ENCODE results near the gene LSM7. TPM values are rescaled to one million over a fixed set of nuclear protein-coding genes. Genes with fewer than 3 reads are reported as not detected.
"Not testable (repeated sequence)": the region's sequence is repeated elsewhere in the genome, so short reads cannot be mapped to it uniquely, and the experiment has no call there.

Gene LSM7
- total RNA-seq, 1 experiment from 2014 or later, result 238 TPM

DNA sequence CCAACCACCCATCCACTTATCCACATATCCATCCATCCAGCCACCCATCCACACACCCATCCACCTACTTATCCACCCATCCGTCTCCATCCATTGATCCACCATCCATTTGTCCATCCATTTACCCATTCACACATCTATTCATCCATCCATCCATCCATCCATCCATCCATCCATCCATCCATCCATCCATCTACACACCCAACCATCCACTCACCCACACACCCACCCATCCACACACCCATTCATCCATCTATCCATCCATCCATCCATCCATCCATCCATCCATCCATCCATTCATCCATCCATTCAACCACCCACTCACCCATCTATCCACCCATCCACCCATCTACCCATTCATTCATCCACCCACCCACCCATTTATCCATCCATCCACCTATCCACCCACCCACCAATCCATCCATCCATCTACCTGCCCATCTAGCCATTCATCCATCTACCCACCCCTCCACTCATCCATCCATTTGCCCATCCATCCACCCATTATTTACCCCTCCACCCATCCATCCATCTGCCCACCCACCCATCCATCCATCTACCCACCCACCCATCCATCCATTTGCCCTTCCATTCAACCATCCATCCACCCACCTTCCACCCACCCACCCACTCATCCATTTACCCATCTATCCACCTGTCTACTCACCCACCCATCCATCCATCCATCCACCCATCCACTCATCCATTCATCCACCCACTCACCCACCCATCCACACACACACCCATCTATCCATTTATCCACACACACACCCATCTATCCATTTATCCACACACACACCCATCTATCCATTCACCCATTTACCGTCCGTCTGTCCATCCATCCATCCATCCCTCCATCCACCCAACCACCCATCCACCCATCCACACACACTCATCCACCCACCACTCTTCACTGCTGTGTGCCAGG, 29.2 kb upstream of the LSM7 start:
- in situ Hi-C loops (cut with HindIII; ENCODE audit: low pct_unique_long_range_greater_than_20kb, low sequenced_read_pairs), result no loop called here
- DNase-seq (ENCODE audit: low read depth), result no peak

DNA sequence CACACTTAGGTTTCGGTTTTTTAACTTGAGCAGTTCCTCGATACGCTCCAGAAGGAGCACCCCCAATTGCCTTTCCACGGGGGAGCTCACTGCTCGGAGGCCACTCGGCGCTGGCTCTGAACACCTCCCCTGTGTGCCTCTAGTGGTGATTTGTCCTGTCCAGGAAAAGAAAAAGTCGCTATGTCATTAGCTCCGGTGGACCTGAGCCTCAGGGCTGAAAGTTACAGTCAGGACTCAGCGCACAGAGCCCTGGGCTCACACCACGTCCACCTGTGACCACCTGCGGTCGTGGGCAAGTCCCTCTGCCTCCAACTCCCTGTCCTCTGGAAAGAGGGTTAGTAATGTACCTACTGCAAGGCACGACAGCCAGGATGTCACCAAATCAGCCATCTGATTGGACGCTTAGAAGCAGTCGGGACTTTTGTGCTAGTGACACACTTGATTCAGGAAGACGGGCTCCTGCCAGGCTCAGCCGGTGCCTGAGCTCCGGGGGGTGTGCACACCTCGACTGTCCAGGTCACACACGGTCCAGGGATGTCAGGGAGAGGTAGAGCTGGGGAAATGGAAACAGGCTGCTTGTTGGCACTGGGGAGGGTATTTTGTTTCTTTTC, 27.8 kb upstream of the LSM7 start:
- DNase-seq (ENCODE audit: low read depth), result no peak
- in situ Hi-C loops (cut with HindIII; ENCODE audit: low pct_unique_long_range_greater_than_20kb, low sequenced_read_pairs), result no loop called here

DNA sequence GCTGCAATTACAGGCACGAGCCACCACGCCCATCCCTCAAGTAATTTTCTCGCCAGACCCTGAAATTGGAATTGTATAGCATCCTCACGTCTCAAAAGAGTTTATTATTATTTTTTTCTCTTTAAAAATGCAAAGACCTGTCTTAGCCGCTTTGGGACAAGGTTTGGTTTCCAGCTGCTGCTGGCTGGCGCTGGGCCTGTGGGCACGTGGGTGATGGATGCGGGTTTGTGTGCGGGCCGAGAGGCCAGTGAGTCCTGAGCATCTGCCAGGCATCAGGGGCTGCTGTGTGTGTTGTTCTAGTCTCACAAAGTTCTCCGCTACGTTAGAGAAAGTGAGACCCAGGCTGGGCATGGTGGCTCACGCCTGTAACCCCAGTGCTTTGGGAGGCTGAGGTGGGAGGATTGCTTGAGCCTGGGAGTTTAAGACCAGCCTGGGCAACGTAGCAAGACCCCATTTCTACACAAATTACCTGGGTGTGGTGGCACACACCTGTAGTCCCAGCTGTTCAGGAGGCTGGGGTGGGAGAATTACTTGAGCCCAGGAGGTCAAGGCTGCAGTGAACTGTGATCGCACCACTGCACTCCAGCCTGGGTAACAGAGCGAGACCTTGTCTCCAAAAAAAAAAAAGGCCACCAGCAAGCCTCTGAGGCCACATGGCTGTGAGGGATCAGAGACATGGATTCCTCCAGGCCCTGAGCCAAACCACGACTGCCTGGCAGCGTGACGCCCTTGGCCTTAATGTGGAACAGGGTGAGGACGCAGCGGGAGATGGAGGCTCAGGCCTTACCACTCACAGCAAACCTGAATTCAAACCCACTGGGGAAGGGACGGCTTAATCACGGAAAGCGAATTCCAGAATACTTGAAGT, 27.0 kb upstream of the LSM7 start:
- peak; percentile 6 for DNase-seq (ENCODE audit: low read depth)
- in situ Hi-C loops (cut with HindIII; ENCODE audit: low pct_unique_long_range_greater_than_20kb, low sequenced_read_pairs), result no loop called here

GRCh38 chr19:2354670-2355069, 26.3 kb upstream of the LSM7 start:
- DNase-seq (ENCODE audit: low read depth), result no peak
- in situ Hi-C loops (cut with HindIII; ENCODE audit: low pct_unique_long_range_greater_than_20kb, low sequenced_read_pairs), result no loop called here

DNA sequence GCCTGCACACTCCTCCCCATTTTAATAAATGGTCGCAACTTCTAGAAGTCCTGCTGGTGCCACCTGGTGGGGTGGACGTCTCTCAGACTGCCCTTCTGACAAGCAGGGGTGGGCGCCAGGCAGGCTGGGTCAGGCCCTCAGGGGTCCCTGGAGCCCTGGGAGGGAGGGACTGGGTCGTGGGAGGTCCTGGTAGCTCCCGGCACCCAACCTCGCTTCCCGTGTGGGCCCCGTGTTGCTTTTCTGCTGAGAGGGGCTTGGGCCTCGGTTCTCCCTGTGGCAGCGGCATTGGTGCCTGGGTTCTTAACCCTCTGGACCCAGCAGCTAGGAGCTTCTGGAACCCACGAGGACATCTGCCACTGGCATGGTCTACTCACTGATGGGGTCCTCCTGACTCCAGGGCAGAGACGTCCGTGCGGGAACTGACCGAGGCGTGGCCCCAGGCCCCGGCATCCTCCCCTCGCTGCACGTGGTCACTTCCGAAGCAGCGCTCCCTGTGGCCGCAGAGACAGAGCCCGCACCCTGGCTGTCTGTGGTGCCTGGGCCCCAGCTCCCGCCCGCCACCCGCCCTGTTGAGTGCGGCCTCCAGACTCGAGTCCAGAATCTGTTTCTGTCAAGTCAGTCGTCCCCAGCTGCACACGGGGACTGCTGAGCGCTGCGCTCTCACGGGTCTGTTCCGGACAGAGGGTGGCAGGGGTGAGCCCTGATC, 25.7 kb upstream of the LSM7 start:
- DNase-seq (ENCODE audit: low read depth), result no peak
- in situ Hi-C loops (cut with HindIII; ENCODE audit: low pct_unique_long_range_greater_than_20kb, low sequenced_read_pairs), result no loop called here

DNA sequence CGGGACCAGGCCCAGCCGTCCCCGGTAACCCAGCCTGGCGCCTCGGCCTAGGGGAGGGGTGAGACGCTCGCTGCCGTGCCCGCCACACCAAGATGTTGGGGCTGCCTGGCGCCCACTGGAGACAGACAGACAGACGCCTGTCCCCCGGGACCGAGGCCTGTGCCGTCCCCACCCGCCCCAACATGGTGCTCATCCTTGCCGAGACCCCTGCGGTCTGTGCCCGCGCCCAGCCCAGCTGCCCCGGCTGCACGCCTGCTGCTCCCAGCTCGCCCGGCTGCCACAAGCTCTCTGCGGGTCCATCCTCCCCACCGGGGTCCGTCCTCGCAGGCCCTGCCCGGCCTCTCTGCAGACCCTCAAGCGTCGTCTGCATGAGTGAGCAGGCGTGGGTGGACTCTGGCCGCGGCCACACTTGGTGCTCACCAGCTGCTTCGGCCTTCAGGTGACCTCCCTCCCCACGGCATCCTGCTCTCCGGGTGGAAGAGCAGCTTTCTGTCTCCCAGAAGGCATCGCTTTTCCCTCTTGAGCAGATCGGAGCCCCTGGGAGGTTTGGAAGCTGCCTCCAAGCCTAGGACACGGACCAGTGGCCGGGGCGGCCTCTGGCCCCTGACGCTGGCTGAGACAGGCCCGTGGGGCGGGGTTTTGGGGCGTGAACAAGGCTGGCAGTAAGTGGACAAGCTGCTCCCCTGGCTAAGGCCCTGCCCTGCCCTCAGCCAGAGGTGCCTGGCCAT, 24.9 kb upstream of the LSM7 start:
- in situ Hi-C loops (cut with HindIII; ENCODE audit: low pct_unique_long_range_greater_than_20kb, low sequenced_read_pairs), result no loop called here

GRCh38 chr19:2352121-2352520, 23.7 kb upstream of the LSM7 start:
- no peak for DNase-seq (ENCODE audit: low read depth)
- in situ Hi-C loops (cut with HindIII; ENCODE audit: low pct_unique_long_range_greater_than_20kb, low sequenced_read_pairs), result no loop called here

More for the DNA sequence above, 24.9 kb upstream of the LSM7 start:
- DNase-seq (ENCODE audit: low read depth), result no peak

DNA sequence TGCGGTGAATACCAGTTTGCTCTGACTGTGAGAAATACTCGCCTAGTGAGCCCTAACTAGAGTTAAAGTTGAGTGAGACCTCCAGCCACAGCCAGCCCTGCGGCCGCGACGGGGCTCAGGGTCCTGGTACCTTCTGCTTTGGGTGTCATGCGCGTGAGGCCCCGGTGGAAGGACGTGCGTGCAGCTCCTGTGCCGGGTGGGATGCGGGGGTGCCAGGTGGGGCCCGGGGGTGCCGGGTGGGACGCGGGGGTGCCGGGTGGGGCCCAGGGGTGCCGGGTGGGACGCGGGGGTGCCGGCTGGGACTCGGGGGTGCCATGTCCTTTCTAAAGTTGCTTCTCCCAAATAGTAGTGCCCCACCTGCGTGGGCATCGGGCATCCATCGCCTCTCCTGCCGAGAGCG, 23.2 kb upstream of the LSM7 start:
- in situ Hi-C loops (cut with HindIII; ENCODE audit: low pct_unique_long_range_greater_than_20kb, low sequenced_read_pairs), result no loop called here
- no peak for DNase-seq (ENCODE audit: low read depth)

DNA sequence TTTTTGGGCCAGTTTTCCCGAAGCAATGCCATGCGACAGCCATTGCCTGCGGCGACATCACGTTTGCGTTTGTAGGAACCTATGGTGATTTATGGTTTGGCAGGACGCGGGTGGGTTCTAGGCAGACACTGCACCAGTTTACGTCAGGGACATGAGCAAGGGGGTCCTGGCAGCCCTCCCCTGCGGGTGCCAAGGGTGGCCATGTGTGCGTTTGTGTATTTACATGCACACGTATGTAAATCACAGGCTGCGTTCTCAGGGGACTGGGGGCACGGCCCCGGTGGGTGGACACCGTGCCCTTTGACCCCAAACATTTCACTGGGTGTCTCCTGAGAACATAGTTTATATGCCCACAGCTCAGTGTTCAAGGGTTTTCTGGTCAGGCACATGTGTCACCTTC, 22.3 kb upstream of the LSM7 start:
- in situ Hi-C loops (cut with HindIII; ENCODE audit: low pct_unique_long_range_greater_than_20kb, low sequenced_read_pairs), result no loop called here

DNA sequence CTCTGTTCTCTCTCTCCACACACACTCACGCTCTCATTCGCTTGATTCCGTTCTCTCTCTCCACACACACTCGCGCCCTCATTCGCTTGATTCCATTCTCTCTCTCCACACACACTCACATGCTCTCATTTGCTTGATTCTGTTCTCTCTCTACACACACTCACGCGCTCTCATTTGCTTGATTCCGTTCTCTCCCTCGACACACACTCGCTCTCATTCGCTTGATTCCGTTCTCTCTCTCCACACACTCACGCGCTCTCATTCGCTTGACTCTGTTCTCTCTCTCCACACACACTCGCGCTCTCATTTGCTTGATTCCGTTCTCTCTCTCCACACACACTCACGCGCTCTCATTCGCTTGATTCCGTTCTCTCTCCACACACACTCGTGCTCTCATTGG, 21.4 kb upstream of the LSM7 start:
- DNase-seq (ENCODE audit: low read depth); in situ Hi-C loops (cut with HindIII; ENCODE audit: low pct_unique_long_range_greater_than_20kb, low sequenced_read_pairs): not testable (repeated sequence)

More for the DNA sequence above, 22.3 kb upstream of the LSM7 start:
- DNase-seq (ENCODE audit: low read depth), result no peak

GRCh38 chr19:2345794-2346663, 17.6 kb upstream of the LSM7 start:
- in situ Hi-C loops (cut with HindIII; ENCODE audit: low pct_unique_long_range_greater_than_20kb, low sequenced_read_pairs), result no loop called here
- no peak for DNase-seq (ENCODE audit: low read depth)

DNA sequence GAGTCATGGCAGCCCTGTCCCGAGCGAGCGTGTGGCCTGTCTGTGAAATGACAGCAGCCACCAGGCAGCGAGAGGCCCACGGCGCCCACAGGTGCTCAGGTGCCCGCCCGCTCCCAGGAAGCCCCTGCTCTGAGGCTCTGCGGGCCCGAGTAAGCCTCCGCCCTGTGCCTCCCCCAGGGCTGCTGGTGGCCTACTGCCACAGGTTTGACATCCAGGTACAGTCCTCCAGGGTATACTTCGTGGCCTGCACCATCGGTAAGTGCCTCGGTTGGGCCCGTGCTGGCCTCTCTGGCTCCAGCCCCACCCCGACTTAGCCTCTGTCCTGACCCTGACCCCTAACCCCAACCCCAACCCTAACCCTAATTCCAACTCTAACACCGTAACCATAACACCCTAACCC, 16.7 kb upstream of the LSM7 start:
- in situ Hi-C loops (cut with HindIII; ENCODE audit: low pct_unique_long_range_greater_than_20kb, low sequenced_read_pairs), result no loop called here

GRCh38 chr19:2344381-2344870, 16.0 kb upstream of the LSM7 start:
- no peak for DNase-seq (ENCODE audit: low read depth)
- in situ Hi-C loops (cut with HindIII; ENCODE audit: low pct_unique_long_range_greater_than_20kb, low sequenced_read_pairs), result no loop called here

More for the DNA sequence above, 16.7 kb upstream of the LSM7 start:
- no peak for DNase-seq (ENCODE audit: low read depth)

DNA sequence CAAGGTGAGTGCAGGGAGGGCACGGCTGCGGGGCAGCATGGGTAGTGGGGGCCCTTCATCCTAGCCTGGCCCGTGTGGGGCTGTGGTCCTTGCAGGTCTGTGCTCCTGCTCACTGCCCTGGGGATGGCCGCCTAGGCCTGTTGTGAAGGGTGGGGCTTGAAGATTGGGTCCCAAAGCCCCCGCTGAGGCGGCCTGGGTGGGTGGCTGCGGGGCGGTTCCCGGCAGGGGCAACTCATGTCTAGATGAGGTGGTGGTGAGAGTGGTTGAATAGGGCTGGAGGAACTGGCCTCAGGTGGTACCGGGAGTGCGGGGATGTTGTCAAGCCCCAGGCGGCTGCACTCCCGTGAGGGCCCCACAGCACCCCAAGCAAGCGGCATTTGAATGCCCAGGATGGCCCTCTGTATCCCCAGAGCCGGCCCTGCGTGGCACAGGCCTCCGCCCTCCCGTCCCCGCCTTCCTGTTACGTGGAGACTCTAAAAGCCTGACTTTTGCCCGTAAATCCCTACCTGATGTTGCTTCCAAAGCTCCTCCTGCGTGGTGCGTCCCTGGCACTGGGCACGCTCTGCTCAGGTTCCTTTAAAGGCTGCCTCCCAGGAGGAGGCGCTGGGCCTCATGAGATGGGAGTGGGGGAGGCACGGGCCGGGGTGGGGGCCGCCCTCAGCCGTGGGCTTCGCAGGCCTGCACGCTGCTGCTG, 15.1 kb upstream of the LSM7 start:
- no peak for DNase-seq (ENCODE audit: low read depth)
- in situ Hi-C loops (cut with HindIII; ENCODE audit: low pct_unique_long_range_greater_than_20kb, low sequenced_read_pairs), result no loop called here

DNA sequence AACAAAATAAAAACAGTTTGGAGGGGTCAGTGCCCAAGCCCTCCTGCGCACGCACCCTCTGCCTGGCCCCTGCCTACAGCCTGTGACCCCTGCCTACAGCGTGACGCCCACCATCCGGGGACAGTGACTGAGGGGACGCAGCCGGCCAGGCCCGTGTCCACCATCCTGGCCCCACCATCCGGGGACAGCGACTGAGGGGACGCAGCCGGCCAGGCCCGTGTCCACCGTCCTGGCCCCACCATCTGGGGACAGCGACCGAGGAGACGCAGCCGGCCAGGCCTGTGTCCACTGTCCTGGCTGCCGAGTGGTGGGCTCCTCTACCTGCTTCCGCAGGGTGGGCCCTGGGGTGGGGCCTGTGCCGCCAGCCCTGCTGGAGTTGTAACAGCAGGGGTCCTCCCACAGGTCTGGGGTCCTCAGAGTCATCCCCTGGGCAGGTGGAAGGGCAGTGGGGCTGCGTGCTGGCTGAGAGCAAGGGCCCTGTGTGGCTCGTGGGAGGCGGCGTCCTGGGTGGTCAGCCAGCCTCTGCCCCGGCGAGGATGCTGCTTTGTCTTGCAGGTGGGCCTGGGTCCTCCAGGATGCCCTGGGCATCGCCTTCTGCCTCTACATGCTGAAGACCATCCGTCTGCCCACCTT, 14.4 kb upstream of the LSM7 start:
- in situ Hi-C loops (cut with HindIII; ENCODE audit: low pct_unique_long_range_greater_than_20kb, low sequenced_read_pairs), result no loop called here
- DNase-seq (ENCODE audit: low read depth), result no peak

DNA sequence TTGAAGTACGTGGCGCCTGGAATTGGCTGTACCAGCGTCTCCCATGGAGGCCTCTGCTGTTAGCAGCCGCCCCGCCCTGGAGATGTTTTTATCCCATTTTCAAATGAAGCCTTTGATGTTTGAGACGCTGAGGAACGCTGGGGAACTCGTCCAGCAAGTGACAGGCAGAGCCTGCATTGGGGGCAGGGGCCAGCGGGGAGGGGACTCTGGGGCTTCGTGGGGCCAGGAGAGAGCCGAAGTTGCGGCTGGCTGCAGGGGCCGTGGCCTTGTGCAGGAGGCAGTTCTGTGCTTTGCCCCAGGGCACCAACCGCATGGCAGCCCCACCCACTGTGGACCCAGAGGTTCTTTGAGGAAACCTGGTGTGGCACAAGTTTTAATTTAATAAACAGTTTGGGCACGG, 13.6 kb upstream of the LSM7 start:
- in situ Hi-C loops (cut with HindIII; ENCODE audit: low pct_unique_long_range_greater_than_20kb, low sequenced_read_pairs), result no loop called here
- no peak for DNase-seq (ENCODE audit: low read depth)

All from Caki2 (cell line).